ENCODE data around the gene UFC1. TPM values are rescaled to one million over a fixed set of nuclear protein-coding genes. Genes with fewer than 3 reads are reported as not detected.

UFC1 gene
- polyA plus RNA-seq, 1 experiment, result 89.4 TPM

DNA sequence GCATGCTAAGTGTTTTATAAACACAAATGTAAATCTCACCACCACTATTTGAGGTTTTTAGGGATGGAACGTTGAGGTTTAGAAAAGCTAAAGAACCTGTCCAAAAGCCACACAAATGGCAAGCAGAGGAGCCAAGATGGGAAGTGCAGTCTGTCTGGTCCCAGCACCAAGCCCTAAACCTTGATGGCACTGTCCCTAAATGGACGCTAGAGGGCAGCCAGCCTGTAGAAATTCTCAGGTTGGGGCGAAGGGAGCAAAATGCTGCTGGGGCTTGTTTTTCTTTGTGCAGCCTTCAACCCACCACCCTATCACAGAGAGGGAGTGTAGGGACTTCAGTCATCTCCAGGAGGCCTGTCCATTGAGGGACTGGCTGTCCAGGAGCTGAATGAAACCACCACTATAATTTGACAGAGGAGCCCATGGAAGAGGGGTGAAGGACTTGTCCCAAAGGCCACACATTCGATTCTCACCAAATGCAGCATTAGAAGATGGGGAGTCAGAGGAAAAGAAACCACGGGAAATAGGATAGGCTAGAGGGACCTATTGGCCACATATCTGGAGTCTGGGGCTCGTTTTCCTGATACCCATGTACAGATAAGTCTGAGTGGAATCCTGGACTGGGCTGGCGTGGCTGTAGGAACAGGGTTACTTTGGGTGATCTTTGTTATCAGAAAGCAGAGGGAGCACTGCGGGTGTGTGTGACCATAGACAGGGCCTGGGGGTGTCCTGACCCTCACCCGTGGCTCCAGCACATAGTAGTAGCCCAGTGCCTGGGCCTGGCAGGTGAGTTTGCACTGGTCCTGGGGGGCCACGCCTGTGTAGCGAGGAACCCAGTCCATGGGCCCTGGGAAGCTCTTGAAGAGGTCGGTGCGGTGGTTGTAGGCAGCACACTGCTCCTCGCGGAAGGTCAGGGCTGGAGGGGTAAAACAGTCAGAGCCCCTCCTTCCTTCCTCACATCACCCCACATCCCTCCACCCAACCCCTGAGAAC, 39.0 kb downstream of the UFC1 start:
- Histone ChIP-seq H3K4me3 (ENCODE audit: low read depth, low read length) (no peak overlapping the region), H3K27me3 (ENCODE audit: control insufficient read depth, insufficient read depth, low read length) (no peaks in the 10 kb centered on the region), H3K36me3 (ENCODE audit: control insufficient read depth, insufficient read depth, low read length) (peaks cover 18% of the 10 kb centered on the region)
- ChIA-PET POLR2A (no interaction called here), CTCF (interaction anchor here (0.7 to 6.1 kb wide), 23 partner anchors 9 to 197 kb away, joined by 3 to 49 read pairs (median 4); partner anchors contain the start of genes APOA2, NDUFS2, PPOX and TOMM40L)
- TF ChIP-seq, protein P1, sequence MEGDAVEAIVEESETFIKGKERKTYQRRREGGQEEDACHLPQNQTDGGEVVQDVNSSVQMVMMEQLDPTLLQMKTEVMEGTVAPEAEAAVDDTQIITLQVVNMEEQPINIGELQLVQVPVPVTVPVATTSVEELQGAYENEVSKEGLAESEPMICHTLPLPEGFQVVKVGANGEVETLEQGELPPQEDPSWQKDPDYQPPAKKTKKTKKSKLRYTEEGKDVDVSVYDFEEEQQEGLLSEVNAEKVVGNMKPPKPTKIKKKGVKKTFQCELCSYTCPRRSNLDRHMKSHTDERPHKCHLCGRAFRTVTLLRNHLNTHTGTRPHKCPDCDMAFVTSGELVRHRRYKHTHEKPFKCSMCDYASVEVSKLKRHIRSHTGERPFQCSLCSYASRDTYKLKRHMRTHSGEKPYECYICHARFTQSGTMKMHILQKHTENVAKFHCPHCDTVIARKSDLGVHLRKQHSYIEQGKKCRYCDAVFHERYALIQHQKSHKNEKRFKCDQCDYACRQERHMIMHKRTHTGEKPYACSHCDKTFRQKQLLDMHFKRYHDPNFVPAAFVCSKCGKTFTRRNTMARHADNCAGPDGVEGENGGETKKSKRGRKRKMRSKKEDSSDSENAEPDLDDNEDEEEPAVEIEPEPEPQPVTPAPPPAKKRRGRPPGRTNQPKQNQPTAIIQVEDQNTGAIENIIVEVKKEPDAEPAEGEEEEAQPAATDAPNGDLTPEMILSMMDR (IDR thresholded peaks at IDR 0.05; ENCODE audit: insufficient read depth, low read depth, low read length), result peak; percentile 93
- DNase-seq (ENCODE audit: low read depth), result no peak

DNA sequence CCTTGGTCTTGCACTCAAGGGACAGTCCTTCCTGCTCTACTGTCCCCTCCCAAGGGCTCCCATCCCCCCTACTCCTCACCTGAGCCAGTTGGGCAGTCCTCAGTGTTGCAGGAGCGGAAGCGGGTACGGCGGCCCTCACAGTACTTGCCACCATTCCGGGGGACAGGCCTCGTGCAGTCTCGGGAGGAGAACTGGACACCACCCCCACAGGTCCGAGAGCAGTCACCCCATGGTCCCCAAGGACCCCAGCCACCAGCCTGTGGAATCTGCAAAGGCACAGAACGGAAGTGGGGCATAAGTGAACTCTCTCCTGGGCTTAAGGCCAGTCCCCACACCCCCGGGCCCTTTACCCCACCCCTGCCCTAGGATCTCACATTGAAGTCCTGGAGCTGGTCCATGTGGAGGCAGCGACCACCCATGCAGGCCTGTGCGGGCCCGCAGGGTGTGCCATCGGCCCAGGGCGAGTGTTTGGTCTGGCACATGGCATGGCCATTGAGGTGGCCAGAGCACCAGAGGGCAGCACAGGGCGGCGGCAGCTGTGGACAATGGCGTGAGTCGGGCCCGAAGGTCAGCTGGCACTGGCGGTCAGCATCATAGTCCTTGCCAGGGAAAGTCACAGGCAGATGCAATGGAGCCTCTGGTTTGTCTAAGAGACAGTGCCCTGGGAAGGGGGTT, 39.9 kb downstream of the UFC1 start:
- Histone ChIP-seq H3K4me3 (ENCODE audit: low read depth, low read length) (no peak overlapping the region), H3K36me3 (ENCODE audit: control insufficient read depth, insufficient read depth, low read length) (peaks cover 18% of the 10 kb centered on the region), H3K27me3 (ENCODE audit: control insufficient read depth, insufficient read depth, low read length) (no peaks in the 10 kb centered on the region)
- DNase-seq (ENCODE audit: low read depth), result no peak
- TF ChIP-seq, protein P1 (IDR thresholded peaks at IDR 0.05; ENCODE audit: insufficient read depth, low read depth, low read length), result no peak
- POLR2A ChIA-PET, result no interaction called here
- CTCF ChIA-PET, result interaction anchor here (0.8 to 6.1 kb wide), 12 partner anchors 8 to 195 kb away, joined by 3 to 49 read pairs (median 6); partner anchors contain the start of genes APOA2, B4GALT3, NDUFS2 and TOMM40L

DNA sequence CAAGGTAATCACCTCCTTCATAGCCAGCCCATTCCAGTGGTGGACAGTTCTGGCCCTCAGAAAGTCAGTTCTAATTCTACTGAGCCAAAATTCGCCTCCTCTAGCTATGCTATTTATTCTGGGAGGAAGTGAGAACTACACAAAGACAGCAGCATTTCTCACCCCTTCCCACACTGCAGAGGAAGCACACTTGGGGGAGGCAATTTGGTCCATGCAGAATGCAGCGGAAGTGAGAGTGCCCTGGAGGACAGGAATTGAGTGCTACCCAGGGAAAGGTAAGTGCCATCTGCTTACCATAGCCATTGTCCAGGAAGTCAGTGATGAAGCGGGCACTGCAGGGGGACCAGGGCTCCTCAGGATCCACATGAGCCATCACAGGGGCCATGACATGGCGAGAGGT, 41.4 kb downstream of the UFC1 start:
- H3K36me3 ChIP-seq (ENCODE audit: control insufficient read depth, insufficient read depth, low read length), result peaks cover 18% of the 10 kb centered on the region
- no peak overlapping the region for H3K4me3 ChIP-seq (ENCODE audit: low read depth, low read length)
- no peak for DNase-seq (ENCODE audit: low read depth)
- no peaks in the 10 kb centered on the region for H3K27me3 ChIP-seq (ENCODE audit: control insufficient read depth, insufficient read depth, low read length)
- TF ChIP-seq, protein P1 (IDR thresholded peaks at IDR 0.05; ENCODE audit: insufficient read depth, low read depth, low read length), result no peak
- ChIA-PET POLR2A (no interaction called here), CTCF (interaction anchor here (1.5 to 6.1 kb wide), 4 partner anchors 14 to 187 kb away, joined by 6 to 49 read pairs (median 20); partner anchors contain the start of genes APOA2, B4GALT3 and TOMM40L)

DNA sequence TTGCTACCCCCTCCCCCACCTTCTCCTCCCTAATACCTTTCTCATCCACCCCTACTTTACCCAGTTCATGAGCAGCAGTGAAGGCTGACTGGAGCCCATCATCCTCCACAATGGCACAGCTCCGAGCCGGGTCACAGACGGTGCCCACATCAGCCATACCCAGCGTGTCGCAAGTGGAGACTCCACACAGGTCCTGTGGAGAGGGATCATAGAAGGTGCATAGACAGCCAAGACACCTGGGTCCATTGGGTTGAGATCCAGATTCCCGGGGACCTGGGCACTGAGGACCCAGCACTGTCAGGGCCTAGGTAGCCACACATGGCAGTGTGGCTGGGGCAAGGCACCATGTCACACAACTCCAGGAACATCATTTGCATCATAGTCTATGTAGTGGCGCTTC, 42.3 kb downstream of the UFC1 start:
- POLR2A ChIA-PET, result no interaction called here
- DNase-seq (ENCODE audit: low read depth), result no peak
- TF ChIP-seq, protein P1 (IDR thresholded peaks at IDR 0.05; ENCODE audit: insufficient read depth, low read depth, low read length), result no peak
- no peak overlapping the region for H3K4me3 ChIP-seq (ENCODE audit: low read depth, low read length)
- peaks cover 14% of the 10 kb centered on the region for H3K36me3 ChIP-seq (ENCODE audit: control insufficient read depth, insufficient read depth, low read length)
- CTCF ChIA-PET, result interaction anchor here (0.9 kb wide), 1 partner anchor 15 kb away, joined by 5 read pairs; no protein-coding TSS in a partner anchor
- H3K27me3 ChIP-seq (ENCODE audit: control insufficient read depth, insufficient read depth, low read length), result no peaks in the 10 kb centered on the region

All from BJ (cell line).